ENCODE results near the gene FXYD7.
"Not testable (repeated sequence)": the region's sequence is repeated elsewhere in the genome, so short reads cannot be mapped to it uniquely, and the experiment has no call there.

Gene FXYD7

DNA sequence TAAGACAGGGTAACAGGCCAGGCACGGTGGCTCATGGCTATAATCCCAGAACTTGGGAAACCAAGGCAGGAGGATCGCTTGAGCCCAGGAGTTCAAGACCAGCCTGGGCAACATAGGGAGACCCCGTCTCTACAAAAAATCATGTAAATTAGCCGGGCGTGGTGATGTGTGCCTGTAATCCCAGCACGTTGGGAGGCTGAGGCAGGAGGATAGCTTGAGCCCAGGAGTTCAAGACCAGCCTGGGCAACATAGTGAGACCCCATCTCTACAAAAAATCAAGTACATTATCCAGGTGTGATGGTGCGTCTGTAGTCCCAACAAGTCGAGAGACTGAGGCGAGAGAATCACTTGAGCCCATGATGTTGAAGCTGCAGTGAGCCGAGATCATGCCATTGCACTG lies 39.4 kb upstream of the FXYD7 start:
- not testable (repeated sequence) for H3K4me3 ChIP-seq (ENCODE audit: low read depth in 1 of 2, low read length in 2 of 2); H3K36me3 ChIP-seq (ENCODE audit: insufficient read depth, low read length); H3K27ac ChIP-seq (ENCODE audit: low read depth, low read length); H3K9me3 ChIP-seq (ENCODE audit: low read length); H3K4me1 ChIP-seq (ENCODE audit: insufficient read depth, low read length); H3K27me3 ChIP-seq (ENCODE audit: control insufficient read depth in 1 of 2, insufficient read depth in 2 of 2, low read length in 2 of 2); H3K9ac ChIP-seq (ENCODE audit: low read length)

DNA sequence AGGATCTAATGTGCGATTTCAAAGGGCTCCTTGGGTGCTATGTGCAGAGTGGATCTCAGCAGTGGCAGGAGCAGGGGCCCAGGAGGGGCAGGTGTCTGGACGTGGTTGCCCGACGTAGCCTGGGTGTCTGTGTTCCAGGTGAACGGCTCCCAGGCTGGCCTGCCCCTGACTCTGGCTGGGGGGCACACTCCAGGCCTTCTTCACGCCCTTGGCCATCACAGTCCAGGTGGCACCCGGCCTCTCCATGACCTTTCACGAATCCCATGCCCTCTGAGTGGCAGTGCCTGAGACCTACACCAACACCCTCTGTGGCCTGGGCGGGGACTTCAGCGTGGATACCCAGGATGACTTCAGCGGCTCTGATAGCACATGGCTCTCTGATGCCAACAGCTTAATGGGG lies 38.7 kb upstream of the FXYD7 start:
- Histone ChIP-seq H3K9me3 (ENCODE audit: low read length) (no peaks in the 10 kb centered on the region), H3K9ac (ENCODE audit: low read length) (no peak overlapping the region), H3K4me3 (ENCODE audit: low read depth in 1 of 2, low read length in 2 of 2) (no peak overlapping the region), H3K27ac (ENCODE audit: low read depth, low read length) (no peak overlapping the region), H3K36me3 (ENCODE audit: insufficient read depth, low read length) (no peaks in the 10 kb centered on the region), H3K4me1 (ENCODE audit: insufficient read depth, low read length) (no peaks in the 10 kb centered on the region), H3K27me3 (ENCODE audit: control insufficient read depth in 1 of 2, insufficient read depth in 2 of 2, low read length in 2 of 2) (no peaks in the 10 kb centered on the region)

DNA sequence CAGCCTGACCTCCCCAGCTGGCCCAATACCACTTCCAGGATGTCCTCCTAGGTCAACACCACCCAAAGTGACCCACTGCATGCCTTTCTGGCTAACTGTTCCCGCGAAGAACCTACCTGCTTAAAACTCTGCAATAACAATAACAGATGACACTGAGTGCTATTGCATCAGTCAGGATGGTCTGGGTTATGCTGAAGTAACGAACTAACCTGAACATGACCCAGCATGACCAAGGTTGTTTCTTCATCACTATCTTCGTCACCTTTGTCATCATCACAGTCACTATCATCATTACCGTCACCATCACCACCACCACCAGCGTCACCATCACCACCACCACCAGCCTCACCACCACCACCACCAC lies 38.0 kb upstream of the FXYD7 start:
- H3K9ac ChIP-seq (ENCODE audit: low read length), result no peak overlapping the region
- H3K4me3 ChIP-seq (ENCODE audit: low read depth in 1 of 2, low read length in 2 of 2), result no peak overlapping the region
- H3K27me3 ChIP-seq (ENCODE audit: control insufficient read depth in 1 of 2, insufficient read depth in 2 of 2, low read length in 2 of 2), result peaks cover 0 to 5% of the 10 kb centered on the region in 2 donors
- H3K4me1 ChIP-seq (ENCODE audit: insufficient read depth, low read length), result no peaks in the 10 kb centered on the region
- H3K9me3 ChIP-seq (ENCODE audit: low read length), result no peaks in the 10 kb centered on the region
- no peak overlapping the region for H3K27ac ChIP-seq (ENCODE audit: low read depth, low read length)
- no peaks in the 10 kb centered on the region for H3K36me3 ChIP-seq (ENCODE audit: insufficient read depth, low read length)

DNA sequence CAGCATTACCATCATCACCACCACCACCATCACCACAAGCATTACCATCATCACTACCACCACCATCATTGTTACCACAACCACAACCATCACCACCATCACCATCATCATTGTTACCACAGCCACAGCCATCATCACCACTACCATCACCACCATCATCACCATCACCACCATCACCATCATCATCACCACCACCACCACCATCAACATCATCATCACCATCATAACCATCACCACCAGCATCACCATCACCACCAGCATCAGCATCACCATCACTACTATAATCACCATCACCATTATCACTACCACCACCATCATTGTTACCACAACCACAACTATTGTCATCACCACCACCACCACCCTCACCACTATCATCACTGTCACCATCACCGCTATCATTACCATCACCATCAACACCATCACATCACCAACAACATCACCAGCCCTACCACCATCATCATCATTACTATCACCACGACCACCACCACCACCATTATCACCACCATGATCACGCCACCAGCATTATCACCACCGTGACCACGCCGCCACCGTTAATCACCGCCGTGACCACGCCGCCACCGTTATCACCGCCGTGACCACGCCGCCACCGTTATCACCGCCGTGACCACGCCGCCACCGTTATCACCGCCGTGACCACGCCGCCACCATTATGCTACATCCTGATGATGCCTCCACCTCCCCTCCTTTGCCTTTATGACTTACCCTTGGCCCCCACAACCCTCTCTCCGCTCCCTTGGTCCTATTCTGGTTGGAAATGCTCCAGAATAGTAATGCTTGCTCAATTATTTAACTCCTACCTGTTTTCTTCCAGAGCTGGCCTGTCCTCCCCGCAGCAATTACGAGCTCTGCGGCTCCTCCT lies 37.4 kb upstream of the FXYD7 start:
- H3K9me3 ChIP-seq (ENCODE audit: low read length), result no peaks in the 10 kb centered on the region
- no peak overlapping the region for H3K4me3 ChIP-seq (ENCODE audit: low read depth in 1 of 2, low read length in 2 of 2)
- H3K36me3 ChIP-seq (ENCODE audit: insufficient read depth, low read length), result no peaks in the 10 kb centered on the region
- H3K27me3 ChIP-seq (ENCODE audit: control insufficient read depth in 1 of 2, insufficient read depth in 2 of 2, low read length in 2 of 2), result peaks cover 0 to 5% of the 10 kb centered on the region in 2 donors
- H3K4me1 ChIP-seq (ENCODE audit: insufficient read depth, low read length), result no peaks in the 10 kb centered on the region
- no peak overlapping the region for H3K9ac ChIP-seq (ENCODE audit: low read length)
- no peak overlapping the region for H3K27ac ChIP-seq (ENCODE audit: low read depth, low read length)

GRCh38 chr19:35106291-35106583 lies 36.8 kb upstream of the FXYD7 start:
- Histone ChIP-seq H3K9me3 (ENCODE audit: low read length) (no peaks in the 10 kb centered on the region), H3K36me3 (ENCODE audit: insufficient read depth, low read length) (no peaks in the 10 kb centered on the region), H3K27ac (ENCODE audit: low read depth, low read length) (no peak overlapping the region), H3K27me3 (ENCODE audit: control insufficient read depth in 1 of 2, insufficient read depth in 2 of 2, low read length in 2 of 2) (peaks cover 0 to 5% of the 10 kb centered on the region in 2 donors), H3K9ac (ENCODE audit: low read length) (no peak overlapping the region), H3K4me3 (ENCODE audit: low read depth in 1 of 2, low read length in 2 of 2) (no peak overlapping the region), H3K4me1 (ENCODE audit: insufficient read depth, low read length) (no peaks in the 10 kb centered on the region)

- H3K4me3 ChIP-seq (ENCODE audit: low read depth in 1 of 2, low read length in 2 of 2), result no peak overlapping the region
- H3K4me1 ChIP-seq (ENCODE audit: insufficient read depth, low read length), result no peaks in the 10 kb centered on the region
- H3K27ac ChIP-seq (ENCODE audit: low read depth, low read length), result no peak overlapping the region
- H3K9ac ChIP-seq (ENCODE audit: low read length), result no peak overlapping the region
- H3K9me3 ChIP-seq (ENCODE audit: low read length), result no peaks in the 10 kb centered on the region
- no peaks in the 10 kb centered on the region for H3K36me3 ChIP-seq (ENCODE audit: insufficient read depth, low read length)
- H3K27me3 ChIP-seq (ENCODE audit: control insufficient read depth in 1 of 2, insufficient read depth in 2 of 2, low read length in 2 of 2), result peaks cover 0 to 5% of the 10 kb centered on the region in 2 donors
Measured at GRCh38 chr19:35106898-35107541, 36.0 kb upstream of the FXYD7 start.

DNA sequence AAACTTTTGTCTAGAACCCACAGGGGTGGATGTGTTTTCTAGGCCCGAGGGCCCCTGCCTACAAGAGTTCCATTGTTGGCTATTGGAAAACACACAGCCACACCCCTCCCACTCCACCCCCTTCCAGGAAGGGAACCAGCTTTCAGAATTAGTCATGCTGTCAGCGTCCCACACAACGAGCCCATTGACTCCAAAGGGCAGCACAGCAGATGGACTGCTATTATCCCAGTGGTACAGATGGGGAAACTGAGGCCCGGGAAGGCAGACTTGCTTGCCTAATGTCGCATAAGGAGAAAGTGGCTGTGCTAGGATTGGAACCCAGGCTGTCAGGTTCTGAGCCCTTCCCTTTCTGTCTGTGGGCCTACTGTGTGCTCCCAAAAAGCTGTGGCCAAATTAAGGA lies 35.5 kb upstream of the FXYD7 start:
- H3K9ac ChIP-seq (ENCODE audit: low read length), result no peak overlapping the region
- no peak overlapping the region for H3K27ac ChIP-seq (ENCODE audit: low read depth, low read length)
- H3K9me3 ChIP-seq (ENCODE audit: low read length), result no peaks in the 10 kb centered on the region
- no peaks in the 10 kb centered on the region for H3K36me3 ChIP-seq (ENCODE audit: insufficient read depth, low read length)
- H3K4me1 ChIP-seq (ENCODE audit: insufficient read depth, low read length), result no peaks in the 10 kb centered on the region
- peaks cover 0 to 5% of the 10 kb centered on the region in 2 donors for H3K27me3 ChIP-seq (ENCODE audit: control insufficient read depth in 1 of 2, insufficient read depth in 2 of 2, low read length in 2 of 2)
- H3K4me3 ChIP-seq (ENCODE audit: low read depth in 1 of 2, low read length in 2 of 2), result no peak overlapping the region

DNA sequence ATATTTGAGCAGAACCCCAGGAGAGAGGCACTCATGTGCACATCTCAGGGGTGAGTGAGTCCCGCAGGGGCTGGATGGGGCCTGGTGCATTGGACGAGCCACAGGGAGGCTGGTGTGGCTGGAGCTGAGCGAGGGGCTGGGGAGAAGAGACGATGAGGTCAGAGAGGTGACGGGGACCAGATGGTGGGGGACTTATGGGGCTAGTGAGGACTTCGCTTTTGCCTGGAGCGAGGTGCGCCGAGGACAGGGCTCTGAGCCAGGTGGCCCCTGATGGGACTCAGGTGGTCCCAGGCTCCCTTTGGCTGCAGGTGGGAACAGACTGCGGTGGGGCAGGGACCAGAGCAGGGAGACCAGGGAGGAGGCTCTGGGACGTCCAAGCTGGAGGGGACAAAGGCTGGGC lies 34.3 kb upstream of the FXYD7 start:
- Histone ChIP-seq H3K4me3 (ENCODE audit: low read depth in 1 of 2, low read length in 2 of 2) (no peak overlapping the region), H3K27me3 (ENCODE audit: control insufficient read depth in 1 of 2, insufficient read depth in 2 of 2, low read length in 2 of 2) (peaks cover 0 to 5% of the 10 kb centered on the region in 2 donors), H3K9ac (ENCODE audit: low read length) (no peak overlapping the region), H3K4me1 (ENCODE audit: insufficient read depth, low read length) (no peaks in the 10 kb centered on the region), H3K9me3 (ENCODE audit: low read length) (no peaks in the 10 kb centered on the region), H3K27ac (ENCODE audit: low read depth, low read length) (no peak overlapping the region), H3K36me3 (ENCODE audit: insufficient read depth, low read length) (no peaks in the 10 kb centered on the region)

GRCh38 chr19:35109395-35110112 lies 33.5 kb upstream of the FXYD7 start:
- H3K4me1 ChIP-seq (ENCODE audit: insufficient read depth, low read length), result peaks cover 4% of the 10 kb centered on the region
- no peak overlapping the region for H3K27ac ChIP-seq (ENCODE audit: low read depth, low read length)
- peaks cover 0 to 5% of the 10 kb centered on the region in 2 donors for H3K27me3 ChIP-seq (ENCODE audit: control insufficient read depth in 1 of 2, insufficient read depth in 2 of 2, low read length in 2 of 2)
- H3K36me3 ChIP-seq (ENCODE audit: insufficient read depth, low read length), result no peaks in the 10 kb centered on the region
- H3K9ac ChIP-seq (ENCODE audit: low read length), result no peak overlapping the region
- H3K9me3 ChIP-seq (ENCODE audit: low read length), result no peaks in the 10 kb centered on the region
- H3K4me3 ChIP-seq (ENCODE audit: low read depth in 1 of 2, low read length in 2 of 2), result no peak overlapping the region

DNA sequence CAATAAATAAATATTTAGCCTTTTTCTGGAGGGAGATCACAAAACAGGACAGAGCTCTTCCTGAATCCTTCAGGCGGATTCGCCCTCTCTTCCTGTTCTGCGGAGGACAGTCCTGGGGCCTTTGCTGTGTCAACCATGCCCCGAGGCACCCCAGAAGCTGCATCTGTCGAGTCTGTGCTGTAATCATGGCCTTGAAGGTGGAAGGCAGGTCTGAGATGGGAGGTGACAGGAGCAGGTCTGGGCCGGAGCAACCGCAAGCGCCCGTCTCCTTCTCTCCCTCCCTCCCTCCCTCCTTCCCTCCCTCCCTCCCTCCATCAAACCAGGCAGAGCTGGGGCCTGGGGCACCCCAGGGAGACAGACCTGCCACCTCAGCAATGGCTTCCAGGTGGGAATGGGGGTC lies 32.1 kb upstream of the FXYD7 start:
- no peak overlapping the region for H3K9ac ChIP-seq (ENCODE audit: low read length)

DNA sequence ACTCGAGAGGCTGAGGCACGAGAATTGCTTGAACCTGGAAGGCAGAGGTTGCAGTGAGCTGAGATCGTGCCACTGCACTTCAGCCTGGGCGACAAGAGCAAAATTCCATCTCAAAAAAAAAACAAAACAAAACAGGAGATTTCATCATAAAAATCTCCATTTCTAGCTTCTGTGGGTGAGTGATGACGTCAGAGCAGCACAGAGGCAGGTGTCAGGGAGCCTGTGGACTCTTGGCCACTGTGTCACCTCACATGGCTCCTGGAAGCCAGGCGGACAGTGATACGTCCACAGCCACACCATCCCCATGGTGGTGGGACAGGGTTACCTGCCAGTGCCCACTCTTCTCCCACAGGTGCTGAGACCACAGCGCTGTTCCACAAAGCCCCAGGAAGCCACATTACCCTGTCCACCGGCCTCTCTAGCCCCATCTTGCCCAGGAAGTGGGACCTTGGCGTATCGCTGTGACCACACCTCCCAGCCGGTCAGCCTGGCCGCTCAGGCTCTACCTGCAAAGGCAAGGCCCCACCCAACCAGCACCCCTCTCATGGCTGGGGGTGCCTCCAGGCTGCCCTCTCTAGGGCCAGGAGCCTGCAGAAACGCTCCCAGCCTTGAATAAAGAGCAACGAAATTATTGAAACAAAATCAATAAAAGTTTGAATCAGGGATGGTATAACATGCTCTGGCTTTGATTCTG lies 29.9 kb upstream of the FXYD7 start:
- Histone ChIP-seq H3K36me3 (ENCODE audit: insufficient read depth, low read length) (no peaks in the 10 kb centered on the region), H3K27me3 (ENCODE audit: control insufficient read depth in 1 of 2, insufficient read depth in 2 of 2, low read length in 2 of 2) (peaks cover 0 to 5% of the 10 kb centered on the region in 2 donors), H3K4me1 (ENCODE audit: insufficient read depth, low read length) (peaks cover 9% of the 10 kb centered on the region), H3K27ac (ENCODE audit: low read depth, low read length) (no peak overlapping the region), H3K9me3 (ENCODE audit: low read length) (no peaks in the 10 kb centered on the region), H3K4me3 (ENCODE audit: low read depth in 1 of 2, low read length in 2 of 2) (no peak overlapping the region), H3K9ac (ENCODE audit: low read length) (no peak overlapping the region)

More for the DNA sequence above, 32.1 kb upstream of the FXYD7 start:
- H3K27me3 ChIP-seq (ENCODE audit: control insufficient read depth in 1 of 2, insufficient read depth in 2 of 2, low read length in 2 of 2), result peaks cover 0 to 5% of the 10 kb centered on the region in 2 donors
- H3K27ac ChIP-seq (ENCODE audit: low read depth, low read length), result no peak overlapping the region
- no peaks in the 10 kb centered on the region for H3K9me3 ChIP-seq (ENCODE audit: low read length)
- no peaks in the 10 kb centered on the region for H3K36me3 ChIP-seq (ENCODE audit: insufficient read depth, low read length)
- peaks cover 9% of the 10 kb centered on the region for H3K4me1 ChIP-seq (ENCODE audit: insufficient read depth, low read length)
- no peak overlapping the region for H3K4me3 ChIP-seq (ENCODE audit: low read depth in 1 of 2, low read length in 2 of 2)
